NCI-H1694 (cell line): ENCODE measurements around the gene TPCN1.
A peak's percentile ranks its signal among the peaks of the same experiment; 100 is the strongest.

Experiments used
- DNase-seq: peaks from one replicate; lab custom pipeline; 2025; lab: John Stamatoyannopoulos, UW

Gene TPCN1

DNA sequence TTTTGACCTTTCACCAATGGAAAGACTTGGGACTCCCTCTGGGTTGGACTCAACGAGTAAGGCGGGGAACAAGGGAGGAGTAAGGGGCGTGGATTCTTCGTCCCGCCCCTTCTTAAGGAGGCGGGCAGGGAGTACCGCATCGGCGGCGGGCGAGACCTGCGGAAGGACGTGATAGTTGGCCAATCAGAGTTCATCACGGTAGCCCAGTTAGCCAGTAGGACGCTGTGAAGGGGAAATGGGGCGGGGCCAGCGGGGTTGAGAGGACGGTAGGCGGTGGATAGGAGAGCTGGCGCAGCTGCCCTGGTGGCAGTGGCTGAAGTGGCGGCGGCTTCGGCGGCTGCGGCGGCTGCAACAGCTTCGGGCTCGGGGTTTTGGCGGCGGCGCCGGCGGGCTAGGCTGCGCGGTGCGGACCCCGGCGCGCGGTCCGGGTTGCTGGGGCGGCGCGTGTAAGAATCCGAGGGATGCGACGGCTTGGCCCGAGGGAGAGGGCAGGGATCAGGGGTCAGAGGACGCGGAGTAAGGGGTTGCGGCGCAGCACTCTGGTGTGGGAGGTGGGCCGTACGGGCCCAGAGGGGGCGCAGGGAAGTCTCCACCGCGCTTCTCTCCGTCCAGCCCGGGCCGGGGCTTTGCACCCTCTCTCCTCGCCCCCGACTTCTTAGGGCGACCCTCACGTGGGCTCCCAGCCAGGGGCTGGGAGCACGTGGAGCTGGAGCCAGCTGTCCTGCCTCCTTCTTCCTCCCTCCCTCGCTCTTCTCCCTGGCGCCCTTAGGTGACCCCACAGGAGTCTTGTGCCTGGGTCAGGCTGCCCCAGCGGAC is at the start of gene TPCN1:
Gene TPCN1 (plus strand): TSS at position 284 of the 816 bp plus-strand sequence. CDS start 5,389 bp downstream, outside the sequence.
- DNase-seq = peak; percentile 99

DNA sequence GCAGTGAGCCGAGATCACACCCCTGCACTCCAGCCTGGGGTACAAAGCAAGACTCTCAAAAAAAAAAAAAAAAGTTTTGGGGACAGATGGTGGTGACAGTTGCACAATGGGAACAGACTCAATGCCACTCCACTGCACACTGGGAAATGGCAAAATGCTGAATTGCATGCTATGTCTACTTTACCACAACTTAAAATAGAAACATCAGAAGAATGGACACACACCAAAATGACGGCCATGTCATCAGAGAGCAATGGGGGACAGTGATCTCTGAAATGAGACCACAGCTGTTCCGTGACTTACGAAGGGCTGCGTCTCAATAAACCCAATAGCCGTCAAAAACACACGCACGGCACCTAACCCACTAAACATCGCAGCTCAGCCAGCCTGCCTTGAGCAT is 49.7 kb upstream of the TPCN1 start:
- DNase-seq = no peak

DNA sequence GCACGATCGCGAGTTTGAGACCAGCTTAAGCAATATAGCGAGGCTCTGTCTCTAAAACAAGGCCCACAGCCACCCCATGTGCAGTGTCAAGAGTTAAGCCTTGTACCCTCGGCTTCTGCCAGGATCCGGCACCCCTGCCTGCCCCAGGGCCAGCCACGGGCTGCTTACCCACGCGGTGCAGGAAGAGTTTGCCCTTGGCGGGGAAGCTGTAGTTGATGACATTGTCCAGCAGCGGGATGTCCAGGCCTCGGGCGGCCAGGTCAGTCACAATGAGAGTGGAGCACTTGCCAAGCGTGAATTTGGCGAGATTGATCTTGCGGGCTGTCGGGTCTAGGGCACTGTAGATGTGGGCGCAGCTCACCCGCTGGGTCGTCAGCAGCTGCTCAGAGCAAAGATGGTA is 49.1 kb upstream of the TPCN1 start:
- no peak for DNase-seq

DNA sequence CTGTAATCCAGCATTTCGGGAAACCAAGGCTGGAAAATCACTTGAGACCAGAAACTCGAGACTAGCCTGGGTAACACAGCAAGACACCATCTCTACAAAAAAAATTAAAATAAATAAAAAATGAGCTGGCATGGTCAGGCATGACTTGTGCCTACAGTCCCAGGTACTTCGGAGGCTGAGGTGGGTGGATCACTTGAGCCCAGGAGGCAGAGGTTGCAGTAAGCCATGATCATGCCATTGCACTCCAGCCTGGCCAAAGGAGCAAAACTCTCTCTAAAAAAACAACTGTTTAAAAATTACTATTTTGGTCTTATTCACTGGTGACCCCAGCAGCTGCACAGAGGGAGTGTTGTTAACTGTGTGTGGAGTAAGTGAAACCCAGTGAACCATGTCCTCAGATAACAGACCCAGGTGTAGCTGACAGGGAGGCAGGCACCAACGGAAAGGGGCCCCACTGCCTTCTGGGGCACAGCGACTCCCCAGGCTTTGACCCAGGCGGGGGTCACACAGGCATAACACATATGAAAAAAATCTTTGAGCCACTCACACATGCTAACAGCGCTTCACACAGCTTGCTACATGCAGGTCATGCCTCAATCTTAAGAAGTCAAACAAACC is 48.1 kb upstream of the TPCN1 start:
- no peak for DNase-seq

DNA sequence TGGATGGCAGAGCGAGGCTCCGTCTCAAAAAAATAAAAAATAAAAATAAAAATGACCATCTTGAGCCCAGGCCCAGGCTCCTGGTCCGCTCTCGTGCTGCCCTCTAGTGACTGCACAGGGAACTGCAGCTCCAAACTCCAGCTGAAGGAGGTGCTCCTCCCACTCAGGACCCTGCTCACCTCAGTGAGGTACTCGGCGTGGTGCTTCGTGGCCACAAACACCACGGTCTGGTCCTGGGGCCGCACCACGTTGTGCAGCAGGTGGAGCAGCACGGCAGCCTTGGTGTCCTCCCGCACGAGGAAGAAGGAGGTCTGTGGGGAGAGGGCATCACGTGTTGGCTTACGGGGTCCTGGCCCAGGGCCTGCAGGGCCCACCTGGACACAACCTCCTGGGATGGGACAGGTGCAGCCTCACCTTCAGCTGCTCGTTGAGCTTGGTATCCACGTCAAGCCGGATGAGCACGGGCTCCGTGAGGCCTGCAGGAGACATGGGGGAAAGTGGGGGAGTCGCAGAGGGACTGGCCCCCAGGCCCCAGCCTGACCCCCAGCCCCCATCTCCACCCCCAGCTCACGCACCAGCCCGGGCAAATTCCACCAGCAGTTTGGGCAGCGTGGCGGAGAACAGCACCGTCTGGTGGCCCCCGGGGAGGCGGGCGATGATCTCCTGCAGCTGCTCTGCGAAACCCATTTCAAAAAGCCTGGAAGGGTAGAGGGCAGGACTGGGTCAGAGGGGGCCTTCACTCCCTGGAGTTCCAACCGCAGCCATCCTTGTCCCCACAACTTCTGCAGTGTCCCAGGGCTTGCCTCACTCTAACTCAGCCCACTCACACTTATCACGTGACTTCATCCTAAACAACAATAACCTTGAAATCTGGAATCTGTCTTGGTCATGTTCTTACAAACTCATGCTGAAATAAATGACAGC is 46.5 kb upstream of the TPCN1 start:
- peak; percentile 50 for DNase-seq

DNA sequence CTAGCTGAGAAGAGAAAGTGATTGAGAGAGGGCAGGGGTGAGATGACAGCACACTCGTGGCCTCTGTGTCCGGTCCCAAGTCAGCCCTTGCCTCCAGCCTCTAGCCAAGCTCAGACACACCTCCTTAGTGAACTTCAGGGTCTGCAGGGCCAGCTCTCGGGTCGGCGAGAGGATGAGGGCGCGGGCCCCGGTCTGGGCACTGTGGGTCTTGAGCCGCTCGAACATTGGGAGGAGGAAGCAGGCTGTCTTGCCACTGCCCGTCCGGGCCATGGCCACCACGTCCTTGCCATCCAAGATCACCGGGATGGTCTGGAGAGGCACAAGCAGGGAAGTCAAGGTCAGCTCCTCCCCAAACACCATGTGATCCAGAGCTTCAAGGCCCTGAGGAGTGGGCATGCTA is 42.2 kb upstream of the TPCN1 start:
- DNase-seq = no peak

DNA sequence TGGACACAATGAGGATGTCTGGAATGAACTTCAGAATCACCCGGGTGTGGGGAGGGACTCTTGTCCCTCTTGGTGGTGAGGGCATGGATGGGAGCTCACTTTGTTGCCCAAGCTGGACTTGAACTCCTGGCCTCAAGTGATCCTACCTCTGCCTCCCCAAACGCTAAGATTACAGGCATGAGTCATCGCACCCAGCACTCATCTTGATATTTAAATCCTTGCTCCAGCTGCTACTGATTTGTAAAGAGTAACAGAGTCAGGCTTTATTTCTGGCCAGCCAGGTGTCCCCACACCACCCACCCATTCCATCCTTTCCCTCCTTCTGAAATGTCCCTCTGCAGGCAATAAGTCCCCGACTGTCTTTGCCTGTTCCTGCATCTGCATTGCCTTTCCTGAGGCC is 40.9 kb upstream of the TPCN1 start:
- no peak for DNase-seq

DNA sequence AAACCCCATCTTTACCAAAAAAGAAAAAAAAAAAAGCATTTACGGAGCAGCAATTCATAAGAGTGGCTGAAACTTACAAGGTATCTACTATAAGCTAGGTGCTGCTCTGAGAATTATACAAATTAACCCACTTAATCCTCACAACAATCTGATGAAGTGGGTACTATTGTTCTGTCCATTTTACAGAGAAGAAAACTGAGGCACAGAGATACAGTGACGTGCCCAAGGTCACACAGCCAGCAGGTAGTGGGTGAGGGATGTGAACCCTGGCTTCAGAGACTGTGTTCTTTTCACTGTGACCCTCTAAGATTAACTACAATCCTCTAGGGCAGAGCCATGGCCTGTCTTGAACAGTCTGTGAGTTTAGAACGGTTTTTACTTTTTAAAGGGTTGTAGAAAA is 39.3 kb upstream of the TPCN1 start:
- DNase-seq = no peak

DNA sequence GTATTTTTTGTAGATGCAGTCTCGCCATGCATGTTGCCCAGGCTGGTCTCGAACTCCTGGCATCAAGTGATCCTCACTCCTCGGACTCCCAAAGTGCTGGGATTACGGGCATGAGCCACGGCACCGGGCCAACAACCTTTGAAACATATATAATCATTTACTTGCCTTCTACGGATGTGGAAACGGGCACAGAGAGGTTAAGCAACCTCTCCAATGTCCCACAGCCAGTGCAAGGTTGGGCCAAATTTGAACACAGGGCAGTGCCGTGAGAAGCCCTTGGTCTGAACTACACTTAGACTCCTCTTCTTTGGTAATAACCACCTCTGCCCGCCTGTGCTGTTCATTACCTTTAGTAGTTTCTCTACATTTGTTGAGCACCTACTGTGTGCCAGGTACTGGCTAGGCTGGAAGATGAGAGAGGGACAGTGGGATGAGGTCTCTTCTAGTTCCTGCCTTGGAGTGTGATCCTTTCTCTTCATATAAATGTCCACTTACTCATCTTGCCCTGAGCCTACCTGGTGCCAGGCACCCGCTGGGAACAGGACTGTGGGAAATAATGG is 38.2 kb upstream of the TPCN1 start:
- DNase-seq = no peak

DNA sequence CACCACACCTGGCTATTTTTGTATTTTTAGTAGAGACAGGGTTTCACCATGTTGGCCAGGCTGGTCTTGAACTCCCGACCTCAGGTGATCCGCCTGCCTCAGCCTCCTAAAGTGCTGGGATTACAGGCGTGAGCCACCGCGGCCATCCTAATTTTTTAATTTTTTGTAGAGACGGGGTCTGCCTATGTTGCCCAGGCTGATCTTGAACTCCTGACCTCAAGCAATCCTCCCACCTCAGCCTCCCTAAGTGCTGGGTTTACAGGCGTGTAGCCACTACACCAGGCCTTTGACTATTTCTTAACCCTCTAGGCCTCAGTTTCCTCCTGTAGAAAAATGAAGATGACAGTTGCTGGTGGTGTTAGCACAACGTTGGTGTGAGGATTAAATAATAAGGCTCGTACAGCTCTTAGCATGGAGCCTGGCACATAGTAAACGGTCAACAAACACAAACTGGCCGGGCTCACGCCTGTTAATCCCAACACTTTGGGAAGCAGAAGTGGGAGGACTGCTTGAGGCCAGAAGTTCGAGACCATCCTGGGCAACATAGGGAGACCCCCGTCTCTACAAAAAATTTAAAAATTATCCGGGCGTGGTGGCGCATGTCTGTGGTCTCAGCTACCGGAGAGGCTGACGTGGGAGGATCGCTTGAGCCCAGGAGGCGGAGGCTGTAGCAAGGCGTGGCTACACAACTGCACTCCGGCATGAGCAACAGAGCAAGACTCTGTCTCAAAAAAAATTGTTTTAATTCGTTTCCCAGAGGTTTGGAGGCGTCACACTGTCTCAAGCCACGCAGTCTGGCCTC is 37.0 kb upstream of the TPCN1 start:
- DNase-seq = no peak

DNA sequence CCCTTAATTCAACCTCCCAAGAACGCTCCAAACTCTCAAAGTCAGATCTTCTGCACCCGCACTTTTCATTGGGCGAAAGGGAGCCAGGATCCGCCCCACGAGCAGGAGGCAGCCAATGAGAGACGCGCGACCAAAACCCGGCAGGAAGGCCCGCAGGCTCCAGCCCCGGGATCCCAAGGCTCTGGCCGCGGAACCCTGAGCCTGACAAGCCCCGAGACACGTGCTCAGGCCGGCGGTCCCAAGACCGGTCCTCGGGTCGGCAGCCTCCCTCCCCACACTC is 36.4 kb upstream of the TPCN1 start:
- DNase-seq = peak; percentile 36

DNA sequence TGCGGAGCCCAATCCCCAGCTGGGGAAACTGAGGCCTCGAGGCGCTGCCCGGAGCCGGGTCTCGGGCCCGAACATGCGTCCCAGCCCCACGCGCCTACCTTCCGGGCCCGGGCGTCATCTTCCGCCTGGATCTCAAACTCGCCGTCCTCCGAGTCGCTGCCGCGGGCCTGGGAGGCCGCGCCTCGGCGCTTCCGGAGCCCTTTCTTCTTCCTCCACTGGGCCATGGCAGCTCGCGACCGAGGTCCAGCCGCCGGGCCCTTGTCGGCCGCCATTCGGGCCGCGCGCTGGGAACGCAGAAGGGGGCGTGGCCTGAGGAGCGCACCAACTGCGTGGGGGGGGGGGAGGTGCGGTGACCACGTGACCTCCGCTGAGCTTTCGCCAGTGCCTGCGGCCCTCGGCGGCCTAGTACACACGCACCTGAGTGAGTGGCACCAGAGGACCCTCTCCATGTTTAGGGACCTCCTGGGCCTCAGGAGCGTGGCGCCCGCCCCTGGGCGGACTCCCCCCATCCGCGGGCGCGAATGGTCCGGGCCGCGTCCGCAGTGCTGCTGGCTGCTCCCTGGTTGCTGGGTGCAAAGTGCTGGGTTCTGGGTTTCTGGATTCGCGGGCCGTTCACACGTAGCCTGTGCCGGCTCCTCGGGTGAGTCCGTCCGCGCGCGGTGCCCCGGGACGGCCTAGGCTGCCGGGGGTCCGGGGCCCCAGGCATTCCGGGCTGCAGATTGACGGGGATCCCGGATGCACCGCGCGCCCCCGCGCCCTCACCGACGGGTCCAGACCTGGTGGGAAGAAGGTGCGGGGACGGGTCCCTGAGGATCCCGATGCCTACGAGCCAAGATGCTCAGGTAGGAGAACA is 35.9 kb upstream of the TPCN1 start, which contains the start of the genes DDX54 and RITA1:
Gene DDX54 (minus strand): TSS at position 299 of the 853 bp plus-strand sequence. CDS start 27 bp downstream, at position 272.
Gene RITA1 (plus strand): TSS at position 542 of the 853 bp plus-strand sequence. CDS start 1,026 bp downstream, outside the sequence.
- DNase-seq = no peak

DNA sequence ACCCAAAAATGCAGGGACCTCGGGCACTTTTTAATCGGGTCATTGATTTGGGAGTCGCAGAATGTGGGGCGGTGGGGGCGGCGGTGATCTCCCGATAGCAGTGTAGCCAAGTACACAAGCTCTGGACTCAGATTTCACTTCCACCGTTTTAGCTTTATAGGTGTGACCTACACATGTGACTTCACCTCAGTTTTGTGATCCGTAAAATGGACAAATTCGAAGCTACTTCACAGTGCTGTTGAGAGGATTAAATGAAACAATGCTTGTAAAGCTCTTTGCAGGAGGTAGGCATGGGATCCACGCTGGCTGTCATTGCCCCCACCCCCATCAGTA is 35.3 kb upstream of the TPCN1 start:
- peak; percentile 6 for DNase-seq

DNA sequence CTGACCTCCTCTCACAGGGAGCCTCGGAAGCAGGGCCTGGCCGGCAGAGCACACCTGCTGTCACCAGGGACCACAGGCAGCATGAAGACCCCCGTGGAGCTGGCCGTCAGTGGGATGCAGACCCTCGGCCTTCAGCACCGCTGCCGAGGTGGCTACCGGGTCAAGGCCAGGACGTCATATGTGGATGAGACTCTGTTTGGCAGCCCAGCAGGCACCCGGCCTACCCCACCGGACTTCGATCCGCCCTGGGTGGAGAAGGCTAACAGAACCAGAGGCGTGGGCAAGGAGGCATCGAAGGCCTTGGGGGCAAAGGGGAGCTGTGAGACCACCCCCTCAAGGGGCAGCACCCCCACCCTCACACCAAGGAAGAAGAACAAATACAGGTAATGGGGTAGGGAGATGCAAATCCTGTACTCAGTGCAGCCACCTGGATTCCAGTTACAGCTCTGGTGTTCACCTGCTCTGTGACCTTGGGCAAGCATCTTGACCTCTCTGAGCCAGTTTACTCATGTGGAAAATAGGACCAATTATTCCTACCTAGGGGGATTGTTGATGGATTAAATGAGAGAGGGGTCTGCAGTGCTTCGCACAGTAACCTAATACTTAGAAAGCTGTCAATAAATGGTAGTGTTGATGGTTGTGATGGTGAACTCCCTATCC is 34.5 kb upstream of the TPCN1 start:
- no peak for DNase-seq

DNA sequence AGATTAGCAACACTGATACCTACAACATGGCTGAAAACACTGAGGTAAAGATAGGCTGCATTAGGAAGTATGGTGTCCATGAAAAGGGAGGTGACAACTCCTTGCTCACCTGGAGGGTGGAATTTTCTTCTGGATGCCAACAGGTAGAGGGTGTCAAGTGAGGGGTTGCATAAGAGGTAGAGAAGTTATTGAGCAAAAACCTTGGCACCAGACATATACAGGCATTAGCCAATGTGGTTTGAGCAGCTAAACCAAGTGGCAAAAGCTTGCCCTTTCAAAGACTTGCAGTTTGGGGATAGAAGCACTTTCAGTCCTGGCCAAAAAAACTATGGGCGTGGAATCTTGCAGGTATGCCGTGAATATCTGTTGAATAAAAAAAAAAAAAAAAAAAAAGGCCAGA is 31.9 kb upstream of the TPCN1 start:
- DNase-seq = no peak

DNA sequence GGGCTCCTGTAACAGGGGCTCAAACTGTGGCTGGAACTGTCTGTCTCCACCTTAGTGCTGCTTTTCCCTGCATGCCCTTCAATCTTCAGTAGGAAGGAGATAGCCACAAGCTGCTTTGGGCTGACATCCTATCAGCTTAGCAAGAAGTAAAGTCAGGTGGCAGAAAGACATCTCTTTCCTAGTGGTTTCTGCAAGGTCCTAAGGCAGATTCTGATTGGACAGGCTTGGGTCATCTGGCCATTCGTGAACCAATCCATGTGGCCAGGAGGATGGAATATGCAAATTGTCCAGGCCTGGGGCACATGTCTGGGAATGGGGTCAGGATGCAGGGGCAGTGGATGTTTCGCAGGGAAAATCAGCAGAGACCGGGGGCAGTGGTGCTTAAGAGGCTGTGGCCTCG is 30.5 kb upstream of the TPCN1 start:
- no peak for DNase-seq

DNA sequence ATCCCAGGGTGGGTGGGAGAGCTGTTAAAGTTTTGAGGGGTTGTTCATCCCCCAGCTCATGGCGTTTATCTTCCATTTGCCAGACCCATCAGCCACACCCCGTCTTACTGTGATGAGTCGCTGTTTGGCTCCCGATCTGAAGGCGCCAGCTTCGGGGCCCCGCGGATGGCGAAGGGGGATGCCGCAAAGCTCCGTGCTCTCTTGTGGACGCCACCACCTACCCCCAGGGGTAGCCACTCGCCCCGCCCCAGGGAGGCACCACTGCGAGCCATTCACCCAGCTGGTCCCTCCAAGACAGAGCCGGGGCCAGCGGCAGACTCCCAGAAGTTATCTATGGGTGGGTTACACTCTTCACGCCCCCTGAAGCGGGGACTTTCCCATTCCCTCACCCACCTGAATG is 30.0 kb upstream of the TPCN1 start:
- DNase-seq = no peak

DNA sequence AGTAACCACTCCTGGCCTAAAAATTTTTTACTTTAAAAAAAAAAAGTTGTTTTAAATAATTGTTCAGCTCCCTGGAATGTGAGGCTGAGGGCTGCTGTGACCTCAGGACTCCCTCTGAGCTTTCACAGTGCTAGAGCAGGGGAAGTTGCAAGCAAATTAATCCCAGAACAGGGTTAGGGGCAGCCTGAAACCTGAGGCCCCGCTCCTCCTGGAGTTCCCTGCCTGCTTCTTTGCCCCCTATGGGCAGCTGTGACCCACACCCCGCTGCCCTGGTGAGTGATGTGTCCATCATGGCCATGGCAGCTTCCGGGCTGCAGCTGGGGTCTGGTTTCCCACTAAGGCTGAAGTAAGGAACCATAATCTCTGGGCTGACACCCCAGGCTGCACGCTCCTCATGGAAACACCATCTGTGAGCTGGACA is 26.3 kb upstream of the TPCN1 start:
- DNase-seq = no peak

DNA sequence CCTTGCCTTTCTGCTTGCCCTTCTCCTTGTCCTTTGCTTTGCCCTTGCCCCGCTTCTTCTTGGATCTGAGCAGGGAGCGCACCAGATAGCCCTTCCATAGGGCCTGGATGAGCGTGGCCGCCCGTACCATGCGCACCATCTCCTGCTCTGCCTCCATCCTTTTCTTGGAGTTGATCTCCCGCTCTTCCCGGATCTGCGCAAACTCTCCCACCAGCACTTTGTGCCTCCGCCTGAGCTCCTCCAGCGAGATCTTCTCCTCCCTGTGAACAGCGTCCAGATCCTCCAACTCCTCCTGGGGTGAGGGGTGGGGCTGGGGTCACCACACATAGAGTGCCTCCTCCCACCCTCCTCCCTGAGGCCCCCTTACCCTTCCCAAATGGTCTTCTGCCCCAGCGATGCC is 25.7 kb upstream of the TPCN1 start:
- DNase-seq = no peak

DNA sequence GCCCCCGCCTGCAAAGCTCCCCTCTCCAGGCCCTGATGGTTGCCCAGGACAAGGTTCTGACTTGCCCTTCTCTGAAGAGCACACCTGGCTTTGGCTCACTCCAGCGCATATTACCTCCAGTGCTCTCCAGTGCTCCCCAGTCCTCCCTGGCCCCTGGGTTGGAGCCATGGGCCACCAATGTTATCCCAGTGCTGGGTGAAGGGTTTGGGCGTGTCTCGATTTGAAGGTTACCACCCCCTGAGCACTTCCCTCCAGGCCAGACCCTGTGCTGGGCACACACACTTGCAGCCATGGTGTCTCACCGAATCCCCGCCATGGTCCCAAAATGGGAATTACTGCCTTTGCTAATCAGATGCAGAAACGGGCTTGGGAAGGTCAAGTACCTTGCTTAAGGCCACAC is 24.7 kb upstream of the TPCN1 start:
- no peak for DNase-seq
